Liver (tissue), 9 donors: ENCODE measurements around the gene SEMA4G. TPM values are rescaled to one million over a fixed set of nuclear protein-coding genes. Genes with fewer than 3 reads are reported as not detected.

Experiments used
- DNase-seq: peaks from one replicate; pipeline ENCODE4 v3.0.0-alpha.2; 2017; ENCODE audit warnings: low spot score
- H3K27ac ChIP-seq, 2 donors: one replicate each; pipeline ENCODE4 v1.7.0; 2013; ENCODE audit warnings: inconsistent platforms in 2 of 2, low read length in 2 of 2, control low read depth in 1 of 2, low read depth in 1 of 2, mild to moderate bottlenecking in 1 of 2
- H3K27me3 ChIP-seq, 4 donors: one replicate each; pipeline versions ENCODE4 v1.6.1 to v1.7.0; 2013; ENCODE audit warnings: low read length in 3 of 4, inconsistent platforms in 1 of 4, mild to moderate bottlenecking in 1 of 4, moderate library complexity in 1 of 4; ENCODE audit not compliant: control insufficient read depth in 4 of 4, insufficient read depth in 4 of 4
- H3K36me3 ChIP-seq, 4 donors: one replicate each; pipeline versions ENCODE4 v1.6.1 to v1.7.0; 2013; ENCODE audit warnings: low read length in 3 of 4, mild to moderate bottlenecking in 3 of 4, low read depth in 1 of 4, moderate library complexity in 1 of 4; ENCODE audit not compliant: control insufficient read depth in 4 of 4, insufficient read depth in 3 of 4
- H3K4me1 ChIP-seq, 4 donors: one replicate each; pipeline versions ENCODE4 v1.6.1 to v1.7.0; 2013; ENCODE audit warnings: low read length in 3 of 4, mild to moderate bottlenecking in 3 of 4, moderate library complexity in 1 of 4; ENCODE audit not compliant: control insufficient read depth in 4 of 4, insufficient read depth in 4 of 4
- H3K4me3 ChIP-seq, 3 donors: one replicate each; pipeline versions ENCODE4 v1.6.1 to v1.7.0; 2013; ENCODE audit warnings: low read length in 3 of 3, control low read depth in 1 of 3, low read depth in 1 of 3, mild to moderate bottlenecking in 1 of 3
- H3K9ac ChIP-seq, 2 donors: one replicate each; pipeline ENCODE4 v1.7.0; 2013; ENCODE audit warnings: low read length in 2 of 2, mild to moderate bottlenecking in 2 of 2, moderate library complexity in 2 of 2, control low read depth in 1 of 2, low read depth in 1 of 2
- H3K9me3 ChIP-seq, 4 donors: one replicate each; pipeline versions ENCODE4 v1.6.1 to v1.7.0; 2013; ENCODE audit warnings: low read length in 3 of 4; ENCODE audit not compliant: control insufficient read depth in 4 of 4
- EGR1 ChIP-seq, 2 donors: IDR thresholded peaks; 2 replicates each; pipeline ENCODE4 v1.6.1; 2016 to 2018; ENCODE audit warnings: antibody characterized with exemption in 2 of 2, low read depth in 2 of 2
- FOXA1 ChIP-seq: IDR thresholded peaks from 2 replicates; pipeline ENCODE4 v1.6.1; 2016; ENCODE audit warnings: antibody characterized with exemption
- FOXA2 ChIP-seq: IDR thresholded peaks from 2 replicates; pipeline ENCODE4 v1.6.1; 2016; ENCODE audit warnings: antibody characterized with exemption
- GABPA ChIP-seq, 2 donors: IDR thresholded peaks in 1 of 2; conservative IDR thresholded peaks in 1 of 2; 2 replicates each; pipeline ENCODE4 v1.6.1; 2016; ENCODE audit warnings: antibody characterized with exemption in 2 of 2, mild to moderate bottlenecking in 1 of 2, moderate library complexity in 1 of 2
- HNF4A ChIP-seq, 2 donors: conservative IDR thresholded peaks; 2 replicates each; pipeline ENCODE4 v1.6.1; 2016; ENCODE audit warnings: antibody characterized with exemption in 2 of 2, mild to moderate bottlenecking in 2 of 2
- HNF4G ChIP-seq: IDR thresholded peaks from 2 replicates; pipeline ENCODE4 v1.6.1; 2016; ENCODE audit warnings: antibody characterized with exemption
- JUND ChIP-seq, 2 donors: IDR thresholded peaks; 2 replicates each; pipeline ENCODE4 v1.6.1; 2016; ENCODE audit warnings: antibody characterized with exemption in 2 of 2
- NR2F2 ChIP-seq: IDR thresholded peaks from 2 replicates; pipeline ENCODE4 v1.6.1; 2016; ENCODE audit warnings: antibody characterized with exemption
- RAD21 ChIP-seq, 2 donors: IDR thresholded peaks; 2 replicates each; pipeline ENCODE4 v1.6.1; 2016; ENCODE audit warnings: antibody characterized with exemption in 2 of 2, mild to moderate bottlenecking in 2 of 2
- RXRA ChIP-seq, 2 donors: IDR thresholded peaks; 2 replicates each; pipeline ENCODE4 v1.6.1; 2017 to 2018; ENCODE audit warnings: antibody characterized with exemption in 2 of 2, mild to moderate bottlenecking in 1 of 2
- SP1 ChIP-seq: IDR thresholded peaks from 2 replicates; pipeline ENCODE4 v1.6.1; 2018; ENCODE audit warnings: antibody characterized with exemption, mild to moderate bottlenecking
- TAF1 ChIP-seq: conservative IDR thresholded peaks from 2 replicates; pipeline ENCODE4 v1.6.1; 2016; ENCODE audit warnings: antibody characterized with exemption, mild to moderate bottlenecking
- YY1 ChIP-seq: IDR thresholded peaks from 2 replicates; pipeline ENCODE4 v1.6.1; 2016; ENCODE audit warnings: antibody characterized with exemption, mild to moderate bottlenecking
- WGBS: extraction: QIAGEN DNeasy Blood & Tissue Kit; methylation state at CpG from one replicate; pipeline ENCODE4 v1.1.7; 2013; 5-methylcytosine and 5-hydroxymethylcytosine counted together
- polyA plus RNA-seq, 2 donors: library from polyadenylated mRNA; stranded (reverse) in 1 of 2; unstranded in 1 of 2; fragments of 200-250 nt in 1 of 2; fragments of >200 nt in 1 of 2; fragmentation: Nextera tagmentation in 1 of 2; extraction: Ambion mirVana in 1 of 2; gene quantifications; one replicate each; pipeline versions ENCODE4 v1.2.1 to v1.2.3, GENCODE V29; 2013 to 2015
- total RNA-seq, 2 donors: library from RNA; depleted of rRNA; stranded (reverse); fragments of >200 nt; gene quantifications; one replicate each; pipeline ENCODE4 v1.2.3, GENCODE V29; 2014
- TF ChIP-seq, protein P1 (sequence below): IDR thresholded peaks from 2 replicates; pipeline ENCODE4 v1.6.1; 2016; ENCODE audit warnings: antibody characterized with exemption
- TF ChIP-seq, protein P2 (sequence below): IDR thresholded peaks from 2 replicates; pipeline ENCODE4 v1.6.1; 2016; ENCODE audit warnings: antibody characterized with exemption
- TF ChIP-seq, protein P3 (sequence below): IDR thresholded peaks from 2 replicates; pipeline ENCODE4 v1.6.1; 2016; ENCODE audit warnings: antibody characterized with exemption
- TF ChIP-seq, protein P4 (sequence below): IDR thresholded peaks from 2 replicates; pipeline ENCODE4 v1.6.1; 2016; ENCODE audit warnings: antibody characterized with exemption, mild to moderate bottlenecking
- TF ChIP-seq, protein P5 (sequence below): fragments of 150-350 bp; IDR thresholded peaks from 2 replicates; pipeline ENCODE4 v1.5.1; 2017; ENCODE audit warnings: improper control_type of control experiment, low read depth, low read length; ENCODE audit not compliant: missing input control
- donor health status: healthy.
- donor health status: healthy.
- donor health status: healthy.
- donor health status: healthy.
- donor health status: healthy.

The SEMA4G gene
- total and polyA plus RNA-seq, 4 donors: 13.9 to 56.0 (median 30.2) TPM

DNA sequence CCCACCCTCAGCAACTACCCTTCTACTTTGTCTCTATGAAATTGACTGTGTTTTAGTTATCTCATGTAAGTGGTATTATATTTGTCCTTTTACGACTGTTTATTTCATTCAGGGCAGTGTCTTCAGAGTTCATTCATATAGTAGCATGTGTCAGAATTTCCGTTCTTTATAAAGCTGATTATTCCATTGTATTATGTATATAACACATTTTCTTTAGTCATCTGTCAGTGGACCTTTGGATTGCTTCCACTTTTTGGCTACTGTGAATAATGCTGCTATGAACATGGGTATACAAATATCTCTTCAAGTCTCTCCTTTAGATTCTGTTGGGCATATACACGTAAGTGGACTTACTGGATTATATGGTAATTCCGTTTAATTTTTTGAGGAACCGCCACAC is 42.0 kb upstream of the SEMA4G start:
- Histone ChIP-seq H3K36me3 (peaks cover 16 to 75% (median 71%) of the 10 kb centered on the region in 4 donors), H3K4me3 (no peak overlapping the region), H3K27me3 (no peaks in the 10 kb centered on the region), H3K9me3 (no peaks in the 10 kb centered on the region), H3K9ac (no peak overlapping the region), H3K27ac (no peak overlapping the region), H3K4me1 (no peaks in the 10 kb centered on the region)
- TF ChIP-seq HNF4G: no peak
- TF ChIP-seq HNF4A (conservative IDR thresholded peaks at IDR 0.05): no peak
- TF ChIP-seq, protein P1, sequence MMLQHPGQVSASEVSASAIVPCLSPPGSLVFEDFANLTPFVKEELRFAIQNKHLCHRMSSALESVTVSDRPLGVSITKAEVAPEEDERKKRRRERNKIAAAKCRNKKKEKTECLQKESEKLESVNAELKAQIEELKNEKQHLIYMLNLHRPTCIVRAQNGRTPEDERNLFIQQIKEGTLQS: no peak
- no peak for TF ChIP-seq JUND (IDR thresholded peaks at IDR 0.05)
- no peak for DNase-seq
- WGBS: 93% methylated on average over 5 of the region's 5 CpGs

DNA sequence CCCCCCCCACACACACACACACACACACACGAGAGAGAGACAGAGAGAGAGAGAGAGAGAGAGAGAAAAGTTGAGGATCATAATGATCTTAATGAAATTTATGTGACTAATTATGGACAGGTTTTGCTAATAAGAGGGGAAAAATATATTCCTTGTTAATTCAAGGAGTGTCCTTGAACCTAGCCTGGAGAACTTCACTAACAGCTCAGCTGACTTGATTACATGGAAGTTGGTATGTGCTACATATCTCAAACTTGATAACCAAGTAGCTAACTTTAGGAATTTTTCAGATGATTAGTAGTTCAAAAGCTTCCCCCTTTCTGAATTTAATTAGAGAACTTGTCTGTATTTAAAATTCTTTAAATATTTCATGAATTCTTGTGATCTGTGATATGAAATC is 41.3 kb upstream of the SEMA4G start:
- Histone ChIP-seq H3K9me3 (no peaks in the 10 kb centered on the region), H3K27me3 (no peaks in the 10 kb centered on the region), H3K4me3 (no peak overlapping the region), H3K27ac (no peak overlapping the region), H3K36me3 (peaks cover 18 to 81% (median 74%) of the 10 kb centered on the region in 4 donors), H3K4me1 (no peaks in the 10 kb centered on the region), H3K9ac (no peak overlapping the region)
- 0% methylated on average over 1 of the region's 1 CpG for WGBS
- TF ChIP-seq, protein P1: no peak
- TF ChIP-seq, protein P2, sequence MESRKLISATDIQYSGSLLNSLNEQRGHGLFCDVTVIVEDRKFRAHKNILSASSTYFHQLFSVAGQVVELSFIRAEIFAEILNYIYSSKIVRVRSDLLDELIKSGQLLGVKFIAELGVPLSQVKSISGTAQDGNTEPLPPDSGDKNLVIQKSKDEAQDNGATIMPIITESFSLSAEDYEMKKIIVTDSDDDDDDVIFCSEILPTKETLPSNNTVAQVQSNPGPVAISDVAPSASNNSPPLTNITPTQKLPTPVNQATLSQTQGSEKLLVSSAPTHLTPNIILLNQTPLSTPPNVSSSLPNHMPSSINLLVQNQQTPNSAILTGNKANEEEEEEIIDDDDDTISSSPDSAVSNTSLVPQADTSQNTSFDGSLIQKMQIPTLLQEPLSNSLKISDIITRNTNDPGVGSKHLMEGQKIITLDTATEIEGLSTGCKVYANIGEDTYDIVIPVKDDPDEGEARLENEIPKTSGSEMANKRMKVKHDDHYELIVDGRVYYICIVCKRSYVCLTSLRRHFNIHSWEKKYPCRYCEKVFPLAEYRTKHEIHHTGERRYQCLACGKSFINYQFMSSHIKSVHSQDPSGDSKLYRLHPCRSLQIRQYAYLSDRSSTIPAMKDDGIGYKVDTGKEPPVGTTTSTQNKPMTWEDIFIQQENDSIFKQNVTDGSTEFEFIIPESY: no peak
- DNase-seq: no peak

DNA sequence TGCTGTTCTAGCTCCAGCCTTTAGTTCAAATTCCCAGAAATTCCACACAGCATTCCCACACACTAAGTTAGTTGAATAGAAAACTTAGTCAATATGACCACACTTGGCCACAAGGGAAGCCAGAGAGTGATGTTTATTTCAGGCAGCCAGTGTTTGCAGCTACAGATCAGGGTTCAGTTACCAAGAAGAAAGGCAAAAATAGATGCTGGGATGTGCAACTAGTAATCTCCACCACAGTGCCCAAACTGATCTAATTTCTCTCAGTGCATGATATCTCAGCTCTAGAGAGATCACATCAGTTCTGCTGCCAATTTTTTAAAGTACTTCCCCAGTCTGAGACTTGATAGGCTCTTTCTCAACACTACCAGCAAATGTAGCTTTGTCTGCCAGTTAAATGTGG is 38.9 kb upstream of the SEMA4G start:
- no peaks in the 10 kb centered on the region for H3K27me3 ChIP-seq
- H3K27ac ChIP-seq: no peak overlapping the region
- no peak for DNase-seq
- no peaks in the 10 kb centered on the region for H3K9me3 ChIP-seq
- H3K4me3 ChIP-seq: no peak overlapping the region
- H3K36me3 ChIP-seq: peaks cover 14 to 68% (median 61%) of the 10 kb centered on the region in 4 donors
- no peaks in the 10 kb centered on the region for H3K4me1 ChIP-seq
- TF ChIP-seq FOXA2: no peak
- TF ChIP-seq, protein P3, sequence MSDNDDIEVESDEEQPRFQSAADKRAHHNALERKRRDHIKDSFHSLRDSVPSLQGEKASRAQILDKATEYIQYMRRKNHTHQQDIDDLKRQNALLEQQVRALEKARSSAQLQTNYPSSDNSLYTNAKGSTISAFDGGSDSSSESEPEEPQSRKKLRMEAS: no peak
- TF ChIP-seq SP1: no peak
- TF ChIP-seq, protein P4, sequence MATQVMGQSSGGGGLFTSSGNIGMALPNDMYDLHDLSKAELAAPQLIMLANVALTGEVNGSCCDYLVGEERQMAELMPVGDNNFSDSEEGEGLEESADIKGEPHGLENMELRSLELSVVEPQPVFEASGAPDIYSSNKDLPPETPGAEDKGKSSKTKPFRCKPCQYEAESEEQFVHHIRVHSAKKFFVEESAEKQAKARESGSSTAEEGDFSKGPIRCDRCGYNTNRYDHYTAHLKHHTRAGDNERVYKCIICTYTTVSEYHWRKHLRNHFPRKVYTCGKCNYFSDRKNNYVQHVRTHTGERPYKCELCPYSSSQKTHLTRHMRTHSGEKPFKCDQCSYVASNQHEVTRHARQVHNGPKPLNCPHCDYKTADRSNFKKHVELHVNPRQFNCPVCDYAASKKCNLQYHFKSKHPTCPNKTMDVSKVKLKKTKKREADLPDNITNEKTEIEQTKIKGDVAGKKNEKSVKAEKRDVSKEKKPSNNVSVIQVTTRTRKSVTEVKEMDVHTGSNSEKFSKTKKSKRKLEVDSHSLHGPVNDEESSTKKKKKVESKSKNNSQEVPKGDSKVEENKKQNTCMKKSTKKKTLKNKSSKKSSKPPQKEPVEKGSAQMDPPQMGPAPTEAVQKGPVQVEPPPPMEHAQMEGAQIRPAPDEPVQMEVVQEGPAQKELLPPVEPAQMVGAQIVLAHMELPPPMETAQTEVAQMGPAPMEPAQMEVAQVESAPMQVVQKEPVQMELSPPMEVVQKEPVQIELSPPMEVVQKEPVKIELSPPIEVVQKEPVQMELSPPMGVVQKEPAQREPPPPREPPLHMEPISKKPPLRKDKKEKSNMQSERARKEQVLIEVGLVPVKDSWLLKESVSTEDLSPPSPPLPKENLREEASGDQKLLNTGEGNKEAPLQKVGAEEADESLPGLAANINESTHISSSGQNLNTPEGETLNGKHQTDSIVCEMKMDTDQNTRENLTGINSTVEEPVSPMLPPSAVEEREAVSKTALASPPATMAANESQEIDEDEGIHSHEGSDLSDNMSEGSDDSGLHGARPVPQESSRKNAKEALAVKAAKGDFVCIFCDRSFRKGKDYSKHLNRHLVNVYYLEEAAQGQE: no peak
- no peak for TF ChIP-seq GABPA (IDR thresholded peaks at IDR 0.05 in 1 of 2, conservative IDR thresholded peaks at IDR 0.05 in 1 of 2)
- no peak for TF ChIP-seq TAF1
- no peak for TF ChIP-seq FOXA1
- no peak for TF ChIP-seq HNF4G
- TF ChIP-seq, protein P5, sequence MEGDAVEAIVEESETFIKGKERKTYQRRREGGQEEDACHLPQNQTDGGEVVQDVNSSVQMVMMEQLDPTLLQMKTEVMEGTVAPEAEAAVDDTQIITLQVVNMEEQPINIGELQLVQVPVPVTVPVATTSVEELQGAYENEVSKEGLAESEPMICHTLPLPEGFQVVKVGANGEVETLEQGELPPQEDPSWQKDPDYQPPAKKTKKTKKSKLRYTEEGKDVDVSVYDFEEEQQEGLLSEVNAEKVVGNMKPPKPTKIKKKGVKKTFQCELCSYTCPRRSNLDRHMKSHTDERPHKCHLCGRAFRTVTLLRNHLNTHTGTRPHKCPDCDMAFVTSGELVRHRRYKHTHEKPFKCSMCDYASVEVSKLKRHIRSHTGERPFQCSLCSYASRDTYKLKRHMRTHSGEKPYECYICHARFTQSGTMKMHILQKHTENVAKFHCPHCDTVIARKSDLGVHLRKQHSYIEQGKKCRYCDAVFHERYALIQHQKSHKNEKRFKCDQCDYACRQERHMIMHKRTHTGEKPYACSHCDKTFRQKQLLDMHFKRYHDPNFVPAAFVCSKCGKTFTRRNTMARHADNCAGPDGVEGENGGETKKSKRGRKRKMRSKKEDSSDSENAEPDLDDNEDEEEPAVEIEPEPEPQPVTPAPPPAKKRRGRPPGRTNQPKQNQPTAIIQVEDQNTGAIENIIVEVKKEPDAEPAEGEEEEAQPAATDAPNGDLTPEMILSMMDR: no peak
- TF ChIP-seq JUND (IDR thresholded peaks at IDR 0.05): no peak
- TF ChIP-seq HNF4A (conservative IDR thresholded peaks at IDR 0.05): no peak
- no peak for TF ChIP-seq YY1
- TF ChIP-seq RXRA (IDR thresholded peaks at IDR 0.05): no peak
- TF ChIP-seq, protein P1: no peak
- TF ChIP-seq EGR1 (IDR thresholded peaks at IDR 0.05; ENCODE audit: low read depth in 2 of 2): no peak
- no peak for TF ChIP-seq NR2F2
- TF ChIP-seq, protein P2: no peak
- TF ChIP-seq RAD21 (IDR thresholded peaks at IDR 0.05): no peak
- H3K9ac ChIP-seq: no peak overlapping the region
